Measurements from ENCODE around the gene GPR6.

The GPR6 gene

DNA sequence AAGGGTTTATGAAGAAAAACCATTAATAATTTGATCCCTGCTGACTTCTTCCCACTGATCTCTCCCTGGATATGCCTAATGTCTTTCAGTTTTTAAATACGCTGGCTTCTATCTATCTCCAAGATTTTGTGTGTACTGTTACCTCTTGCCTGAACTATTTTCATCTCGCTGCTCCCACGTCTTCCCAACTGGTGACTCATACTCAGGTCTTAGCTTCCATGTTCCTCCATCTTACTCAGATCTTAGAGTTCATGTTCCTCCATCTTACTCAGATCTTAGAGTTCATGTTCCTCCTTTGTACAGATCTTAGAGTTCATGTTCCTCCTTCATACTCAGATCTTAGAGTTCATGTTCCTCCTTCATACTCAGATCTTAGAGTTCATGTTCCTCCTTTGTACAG lies 21.6 kb downstream of the GPR6 start:
- Histone ChIP-seq H4K20me1 (ENCODE audit: insufficient read depth) (no peaks in the 10 kb centered on the region), H2AFZ (ENCODE audit: low read depth) (no peak overlapping the region), H3K27me3 (ENCODE audit: insufficient read depth, low read depth) (no peaks in the 10 kb centered on the region)

DNA sequence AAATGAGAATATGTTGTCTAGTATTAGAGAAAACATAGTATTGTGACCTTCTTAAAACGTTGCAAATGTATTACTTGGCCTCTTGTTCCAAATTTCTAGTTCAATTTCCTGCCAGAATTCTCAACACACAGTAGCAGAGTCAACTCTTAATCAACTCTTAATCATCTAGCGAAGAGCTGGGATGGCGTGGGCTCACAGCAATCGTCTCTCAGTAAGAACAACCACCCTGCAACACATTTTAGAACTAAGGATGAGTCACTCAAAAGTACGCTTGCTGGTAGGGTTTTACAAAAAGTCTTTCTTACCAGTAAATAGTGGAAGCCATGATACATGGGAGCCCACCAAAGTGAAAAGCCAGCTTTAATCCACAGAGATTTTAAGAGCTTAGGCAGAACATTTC lies 24.6 kb downstream of the GPR6 start:
- Histone ChIP-seq H3K36me3 (ENCODE audit: insufficient read depth) (no peaks in the 10 kb centered on the region), H3K4me1 (ENCODE audit: low read depth, poor library complexity, severe bottlenecking) (no peaks in the 10 kb centered on the region), H2AFZ (ENCODE audit: low read depth) (no peak overlapping the region), H3K4me3 (IDR thresholded peaks at IDR 0.05; ENCODE audit: insufficient read depth, low read depth, low read length) (no peak overlapping the region), H3K79me2 (ENCODE audit: insufficient read depth, low read depth) (no peaks in the 10 kb centered on the region), H3K27me3 (ENCODE audit: insufficient read depth, low read depth) (no peaks in the 10 kb centered on the region), H3K9ac (no peak overlapping the region), H4K20me1 (ENCODE audit: insufficient read depth) (no peaks in the 10 kb centered on the region), H3K4me2 (no peak overlapping the region), H3K27ac (no peak overlapping the region)
- TF ChIP-seq, protein P1, sequence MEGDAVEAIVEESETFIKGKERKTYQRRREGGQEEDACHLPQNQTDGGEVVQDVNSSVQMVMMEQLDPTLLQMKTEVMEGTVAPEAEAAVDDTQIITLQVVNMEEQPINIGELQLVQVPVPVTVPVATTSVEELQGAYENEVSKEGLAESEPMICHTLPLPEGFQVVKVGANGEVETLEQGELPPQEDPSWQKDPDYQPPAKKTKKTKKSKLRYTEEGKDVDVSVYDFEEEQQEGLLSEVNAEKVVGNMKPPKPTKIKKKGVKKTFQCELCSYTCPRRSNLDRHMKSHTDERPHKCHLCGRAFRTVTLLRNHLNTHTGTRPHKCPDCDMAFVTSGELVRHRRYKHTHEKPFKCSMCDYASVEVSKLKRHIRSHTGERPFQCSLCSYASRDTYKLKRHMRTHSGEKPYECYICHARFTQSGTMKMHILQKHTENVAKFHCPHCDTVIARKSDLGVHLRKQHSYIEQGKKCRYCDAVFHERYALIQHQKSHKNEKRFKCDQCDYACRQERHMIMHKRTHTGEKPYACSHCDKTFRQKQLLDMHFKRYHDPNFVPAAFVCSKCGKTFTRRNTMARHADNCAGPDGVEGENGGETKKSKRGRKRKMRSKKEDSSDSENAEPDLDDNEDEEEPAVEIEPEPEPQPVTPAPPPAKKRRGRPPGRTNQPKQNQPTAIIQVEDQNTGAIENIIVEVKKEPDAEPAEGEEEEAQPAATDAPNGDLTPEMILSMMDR (conservative IDR thresholded peaks at IDR 0.05; ENCODE audit: low read depth, low read length), result no peak

More for the DNA sequence above, 21.6 kb downstream of the GPR6 start:
- TF ChIP-seq, protein P1 (conservative IDR thresholded peaks at IDR 0.05; ENCODE audit: low read depth, low read length), result no peak
- H3K4me2 ChIP-seq, result no peak overlapping the region
- no peaks in the 10 kb centered on the region for H3K79me2 ChIP-seq (ENCODE audit: insufficient read depth, low read depth)
- H3K27ac ChIP-seq, result no peak overlapping the region
- no peak overlapping the region for H3K9ac ChIP-seq
- H3K4me3 ChIP-seq (IDR thresholded peaks at IDR 0.05; ENCODE audit: insufficient read depth, low read depth, low read length), result no peak overlapping the region
- H3K36me3 ChIP-seq (ENCODE audit: insufficient read depth), result no peaks in the 10 kb centered on the region
- no peaks in the 10 kb centered on the region for H3K4me1 ChIP-seq (ENCODE audit: low read depth, poor library complexity, severe bottlenecking)

DNA sequence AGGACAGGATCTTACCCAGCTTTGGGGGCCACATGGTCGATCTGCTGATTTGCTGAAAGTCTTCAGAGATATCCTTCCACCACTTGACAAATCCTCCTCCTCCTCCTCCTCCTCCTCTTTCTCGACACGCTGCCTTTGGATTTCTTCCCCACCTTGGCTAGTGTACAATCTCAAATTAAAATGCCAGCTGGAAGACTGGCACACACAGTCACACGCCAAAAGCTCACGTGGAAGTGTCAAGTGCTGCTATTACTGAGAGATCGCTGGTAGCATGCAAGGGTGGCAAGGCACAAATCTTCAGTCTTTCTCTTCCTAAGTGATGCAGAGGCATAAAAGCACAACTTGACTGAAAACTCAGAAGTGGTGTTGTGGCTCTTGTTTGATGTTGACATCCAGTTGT lies 35.3 kb downstream of the GPR6 start:
- Histone ChIP-seq H2AFZ (ENCODE audit: low read depth) (no peak overlapping the region), H3K4me3 (IDR thresholded peaks at IDR 0.05; ENCODE audit: insufficient read depth, low read depth, low read length) (no peak overlapping the region), H3K79me2 (ENCODE audit: insufficient read depth, low read depth) (no peaks in the 10 kb centered on the region), H3K36me3 (ENCODE audit: insufficient read depth) (no peaks in the 10 kb centered on the region), H3K27ac (no peak overlapping the region), H3K4me1 (ENCODE audit: low read depth, poor library complexity, severe bottlenecking) (no peaks in the 10 kb centered on the region), H3K4me2 (no peak overlapping the region), H3K27me3 (ENCODE audit: insufficient read depth, low read depth) (no peaks in the 10 kb centered on the region), H3K9ac (no peak overlapping the region), H4K20me1 (ENCODE audit: insufficient read depth) (no peaks in the 10 kb centered on the region)
- TF ChIP-seq, protein P1 (conservative IDR thresholded peaks at IDR 0.05; ENCODE audit: low read depth, low read length), result no peak

DNA sequence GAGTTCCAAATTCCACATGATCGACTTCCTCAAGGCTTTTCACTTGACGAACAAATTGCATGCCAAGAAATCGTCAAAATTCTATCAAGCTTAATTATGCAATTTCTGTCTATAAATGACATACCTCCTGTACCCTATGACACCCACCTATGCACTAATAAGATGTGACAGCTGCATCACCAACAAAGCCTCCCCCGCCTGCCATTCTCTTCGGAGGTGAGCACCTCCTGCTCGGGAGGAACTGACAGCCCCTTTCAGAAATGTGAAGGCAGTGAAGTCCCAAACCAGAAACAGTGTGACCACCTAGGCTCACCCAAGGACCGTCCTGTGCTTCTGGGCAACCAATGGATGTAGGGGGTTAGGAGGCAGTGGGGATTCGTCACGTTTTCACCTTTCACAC lies 37.1 kb downstream of the GPR6 start:
- Histone ChIP-seq H3K27me3 (ENCODE audit: insufficient read depth, low read depth) (no peaks in the 10 kb centered on the region), H3K79me2 (ENCODE audit: insufficient read depth, low read depth) (no peaks in the 10 kb centered on the region), H2AFZ (ENCODE audit: low read depth) (no peak overlapping the region), H3K27ac (no peak overlapping the region), H3K36me3 (ENCODE audit: insufficient read depth) (no peaks in the 10 kb centered on the region), H3K4me3 (IDR thresholded peaks at IDR 0.05; ENCODE audit: insufficient read depth, low read depth, low read length) (no peak overlapping the region), H3K4me2 (no peak overlapping the region), H3K9ac (no peak overlapping the region), H3K4me1 (ENCODE audit: low read depth, poor library complexity, severe bottlenecking) (no peaks in the 10 kb centered on the region), H4K20me1 (ENCODE audit: insufficient read depth) (no peaks in the 10 kb centered on the region)
- TF ChIP-seq, protein P1 (conservative IDR thresholded peaks at IDR 0.05; ENCODE audit: low read depth, low read length), result no peak

Data from KMS-11 (cell line).